Tibial nerve (tissue), 4 donors: ENCODE results near the gene S100A5. TPM values are rescaled to one million over a fixed set of nuclear protein-coding genes. Genes with fewer than 3 reads are reported as not detected.

Experiments
- DNase-seq, 2 donors: peaks; one replicate each; pipeline ENCODE4 v3.0.0-alpha.2; 2019; ENCODE audit warnings: low spot score in 2 of 2
- H3K27ac ChIP-seq, 4 donors: fragments of 200-600 bp; sonication (generic) in 3 of 4; one replicate each; pipeline ENCODE4 v1.5.1; 2017 to 2019; ENCODE audit warnings: mild to moderate bottlenecking in 1 of 4
- H3K27me3 ChIP-seq, 2 donors: fragments of 200-600 bp; sonication (generic) in 1 of 2; one replicate each; pipeline versions ENCODE4 v1.5.1 to v1.6.0; 2017 to 2019
- H3K36me3 ChIP-seq, 3 donors: fragments of 200-600 bp; sonication (generic); one replicate each; pipeline ENCODE4 v1.5.1; 2018 to 2019
- H3K4me1 ChIP-seq, 4 donors: fragments of 200-600 bp; sonication (generic) in 3 of 4; one replicate each; pipeline ENCODE4 v1.5.1; 2017 to 2019
- H3K4me3 ChIP-seq, 4 donors: fragments of 200-600 bp; sonication (generic) in 3 of 4; one replicate each; pipeline ENCODE4 v1.5.1; 2017 to 2019; ENCODE audit warnings: mild to moderate bottlenecking in 1 of 4, moderate library complexity in 1 of 4
- H3K9me3 ChIP-seq, 4 donors: fragments of 200-600 bp; sonication (generic) in 3 of 4; one replicate each; pipeline ENCODE4 v1.5.1; 2017 to 2019
- EP300 ChIP-seq, 2 donors: sonication (generic); formaldehyde crosslinking; IDR thresholded peaks; one replicate each; pipeline ENCODE4 v1.6.1; 2017; ENCODE audit warnings: antibody characterized with exemption in 2 of 2, mild to moderate bottlenecking in 1 of 2
- POLR2A ChIP-seq, 2 donors: fragments of 450-650 bp; IDR thresholded peaks; one replicate each; pipeline ENCODE4 v1.6.1; 2017; ENCODE audit warnings: antibody characterized with exemption in 2 of 2, mild to moderate bottlenecking in 2 of 2, moderate library complexity in 2 of 2
- WGBS, 2 donors: methylation state at CpG; one replicate each; pipeline ENCODE4 v1.1.5; 2018; 5-methylcytosine and 5-hydroxymethylcytosine counted together
- total RNA-seq, 4 donors: library from RNA; depleted of rRNA; stranded (reverse); fragments of >200 nt; gene quantifications; one replicate each; pipeline ENCODE4 v1.1.0, GENCODE V29; 2016
- TF ChIP-seq, protein P1 (sequence below), 5 experiments: fragments of 200-600 bp in 3 of 5; fragments of 450-650 bp in 2 of 5; sonication (generic) in 3 of 5; IDR thresholded peaks; one replicate each; pipeline ENCODE4 v1.5.1; 2016 to 2019; ENCODE audit warnings: antibody characterized with exemption in 5 of 5, mild to moderate bottlenecking in 3 of 5, moderate library complexity in 2 of 5

S100A5 gene
- total RNA-seq, 4 donors from 2014 or later: not detected

DNA sequence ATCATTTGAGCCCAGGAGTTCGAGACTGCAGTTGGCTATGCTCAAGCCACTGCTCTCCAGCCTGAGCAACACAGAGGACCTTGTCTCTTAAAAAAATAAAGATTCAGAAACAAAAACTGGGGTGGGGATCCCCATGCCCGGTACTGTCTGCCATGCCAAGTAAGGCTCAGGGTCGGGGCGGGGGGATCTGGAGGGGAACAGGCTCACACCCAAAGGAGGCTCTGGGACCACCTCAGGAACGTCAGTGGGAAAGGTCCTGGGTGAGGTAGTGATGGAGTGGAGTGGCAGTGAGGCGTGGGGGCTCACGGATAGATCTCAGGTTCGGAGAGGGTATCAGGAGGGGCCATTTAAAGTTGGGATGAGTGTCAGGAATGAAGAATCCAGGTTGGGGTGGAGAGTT lies 5.6 kb upstream of the S100A5 start:
- no peaks in the 10 kb centered on the region for H3K9me3 ChIP-seq
- no peak for TF ChIP-seq EP300 (IDR thresholded peaks at IDR 0.05)
- no peak for TF ChIP-seq POLR2A (IDR thresholded peaks at IDR 0.05)
- TF ChIP-seq, protein P1, sequence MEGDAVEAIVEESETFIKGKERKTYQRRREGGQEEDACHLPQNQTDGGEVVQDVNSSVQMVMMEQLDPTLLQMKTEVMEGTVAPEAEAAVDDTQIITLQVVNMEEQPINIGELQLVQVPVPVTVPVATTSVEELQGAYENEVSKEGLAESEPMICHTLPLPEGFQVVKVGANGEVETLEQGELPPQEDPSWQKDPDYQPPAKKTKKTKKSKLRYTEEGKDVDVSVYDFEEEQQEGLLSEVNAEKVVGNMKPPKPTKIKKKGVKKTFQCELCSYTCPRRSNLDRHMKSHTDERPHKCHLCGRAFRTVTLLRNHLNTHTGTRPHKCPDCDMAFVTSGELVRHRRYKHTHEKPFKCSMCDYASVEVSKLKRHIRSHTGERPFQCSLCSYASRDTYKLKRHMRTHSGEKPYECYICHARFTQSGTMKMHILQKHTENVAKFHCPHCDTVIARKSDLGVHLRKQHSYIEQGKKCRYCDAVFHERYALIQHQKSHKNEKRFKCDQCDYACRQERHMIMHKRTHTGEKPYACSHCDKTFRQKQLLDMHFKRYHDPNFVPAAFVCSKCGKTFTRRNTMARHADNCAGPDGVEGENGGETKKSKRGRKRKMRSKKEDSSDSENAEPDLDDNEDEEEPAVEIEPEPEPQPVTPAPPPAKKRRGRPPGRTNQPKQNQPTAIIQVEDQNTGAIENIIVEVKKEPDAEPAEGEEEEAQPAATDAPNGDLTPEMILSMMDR (IDR thresholded peaks at IDR 0.05): no peak
- DNase-seq: no peak
- no peaks in the 10 kb centered on the region for H3K27me3 ChIP-seq
- no peaks in the 10 kb centered on the region for H3K36me3 ChIP-seq
- H3K4me1 ChIP-seq: peaks cover 0 to 90% (median 67%) of the 10 kb centered on the region in 4 donors
- WGBS, 2 donors: 74 to 77% methylated on average over 8 of the region's 8 CpGs
- H3K4me3 ChIP-seq: peak overlapping the region in 3 of 4 donors; percentile 21 to 47 (median 45)
- H3K27ac ChIP-seq: peak overlapping the region; percentile 63 to 97 (median 82)

DNA sequence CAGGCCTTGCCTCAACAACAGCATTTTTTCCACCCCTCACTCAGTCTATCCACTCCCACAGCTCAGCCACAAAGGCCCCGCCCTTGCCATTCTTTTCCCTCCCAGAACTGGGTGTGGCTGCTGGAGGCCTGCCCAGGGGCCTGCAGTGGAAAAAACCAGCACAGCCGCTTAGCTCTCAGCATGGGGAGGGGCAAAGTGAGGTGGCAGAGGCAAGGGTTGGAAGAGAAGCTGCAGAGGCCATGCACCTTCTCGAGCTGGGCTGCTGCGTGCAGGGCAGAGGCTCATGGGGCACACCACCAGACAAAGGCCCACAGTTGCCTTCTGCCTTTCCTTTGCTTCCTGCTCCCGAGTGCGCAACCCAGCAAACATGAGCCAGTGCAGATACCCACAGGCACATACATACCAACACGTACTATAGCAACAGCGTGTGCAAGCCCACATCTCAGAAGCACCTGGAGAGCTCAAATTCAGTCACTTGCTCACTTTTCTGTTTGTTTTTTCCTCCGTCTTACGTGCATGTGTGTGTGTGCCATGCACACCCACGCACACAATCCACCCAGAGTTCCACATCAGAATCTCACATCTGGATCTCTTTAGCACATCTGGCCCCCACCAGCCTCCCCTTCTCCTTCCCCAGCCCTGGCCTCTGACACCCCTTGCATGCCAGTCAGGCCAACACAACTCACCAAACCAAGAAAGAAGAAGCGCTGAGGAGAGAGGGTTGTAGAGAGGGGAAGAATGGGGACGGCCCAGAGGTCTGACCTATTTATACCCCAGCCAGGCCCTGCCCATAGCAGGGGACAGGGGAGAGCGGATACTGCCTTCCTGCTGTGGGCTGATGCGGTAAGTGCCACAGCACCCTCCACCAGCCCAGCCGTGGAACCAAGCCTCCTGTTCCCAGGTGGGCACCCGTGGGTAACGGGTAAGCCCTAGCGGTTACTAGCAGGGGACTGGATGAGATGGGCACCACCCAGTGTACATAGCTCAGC lies 4.6 kb upstream of the S100A5 start, which contains the start of gene S100A4:
TSS of gene S100A4 (minus strand) at position 740 of the 989 bp plus-strand sequence. CDS start 1,012 bp downstream, outside the sequence.
- 22 to 23% methylated on average over 17 to 19 of the region's 19 CpGs for WGBS, 2 donors
- Histone ChIP-seq H3K27me3 (no peaks in the 10 kb centered on the region), H3K9me3 (no peaks in the 10 kb centered on the region), H3K4me1 (peaks cover 0 to 100% (median 69%) of the 10 kb centered on the region in 4 donors), H3K27ac (peak within 1 kb of the TSS; percentile 63 to 97 (median 82)), H3K4me3 (peak within 1 kb of the TSS; percentile 21 to 47 (median 40)), H3K36me3 (no peaks in the 10 kb centered on the region)
- peak; percentile 93 to 94 for DNase-seq
- TF ChIP-seq EP300 (IDR thresholded peaks at IDR 0.05) (peak; percentile 85), POLR2A (IDR thresholded peaks at IDR 0.05) (peak; percentile 21 to 69)
- TF ChIP-seq, protein P1 (IDR thresholded peaks at IDR 0.05): no peak

DNA sequence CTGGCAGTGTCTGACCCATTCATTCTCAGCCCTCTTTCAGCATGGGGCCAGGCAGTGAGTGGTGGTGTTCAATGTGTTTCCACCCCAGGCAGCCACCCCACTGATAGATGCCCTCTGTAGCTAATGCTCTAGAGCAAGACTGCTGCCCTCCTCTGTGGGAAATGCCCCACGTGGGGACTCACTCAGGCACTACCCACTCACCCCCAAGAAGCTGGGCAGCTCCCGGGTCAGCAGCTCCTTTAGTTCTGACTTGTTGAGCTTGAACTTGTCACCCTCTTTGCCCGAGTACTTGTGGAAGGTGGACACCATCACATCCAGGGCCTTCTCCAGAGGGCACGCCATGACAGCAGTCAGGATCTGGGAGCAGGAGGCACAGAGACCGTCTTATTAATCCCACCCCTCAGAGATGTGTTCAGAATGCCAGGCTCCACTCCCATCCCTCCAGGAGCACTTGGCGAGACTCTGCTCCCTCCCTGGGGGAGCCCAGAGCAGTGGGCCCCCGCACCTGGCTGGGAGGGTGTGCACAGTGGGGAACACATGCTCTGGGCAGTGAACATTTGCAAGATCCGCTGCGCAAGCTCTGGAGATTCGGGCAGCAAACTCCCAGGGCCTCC lies 3.8 kb upstream of the S100A5 start:
- H3K27ac ChIP-seq: peak overlapping the region; percentile 63 to 97 (median 82)
- WGBS, 2 donors: 12 to 27% methylated on average over 6 to 8 of the region's 10 CpGs

DNA sequence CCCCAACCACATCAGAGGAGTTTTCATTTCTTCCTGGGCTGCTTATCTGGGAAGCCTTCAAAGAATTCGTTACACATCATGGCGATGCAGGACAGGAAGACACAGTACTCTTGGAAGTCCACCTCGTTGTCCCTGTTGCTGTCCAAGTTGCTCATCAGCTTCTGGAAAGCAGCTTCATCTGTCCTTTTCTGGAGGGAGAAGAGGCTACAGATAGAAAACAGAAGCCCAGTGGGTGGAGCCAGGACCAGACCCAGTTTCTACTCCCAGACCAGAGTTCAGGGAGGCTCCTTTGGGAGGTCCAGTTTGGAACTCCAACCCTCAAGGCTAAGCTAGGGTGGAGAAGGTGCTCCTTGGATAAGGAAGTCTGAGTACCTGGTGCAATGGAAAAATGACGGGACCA lies 3.0 kb upstream of the S100A5 start:
- no peak for DNase-seq
- peak overlapping the region in 3 of 4 donors; percentile 21 to 47 (median 34) for H3K4me3 ChIP-seq
- peak overlapping the region; percentile 63 to 97 (median 82) for H3K27ac ChIP-seq
- no peak for TF ChIP-seq EP300 (IDR thresholded peaks at IDR 0.05)
- TF ChIP-seq POLR2A (IDR thresholded peaks at IDR 0.05): no peak
- TF ChIP-seq, protein P1 (IDR thresholded peaks at IDR 0.05): no peak
- H3K9me3 ChIP-seq: no peaks in the 10 kb centered on the region
- no peaks in the 10 kb centered on the region for H3K36me3 ChIP-seq
- H3K27me3 ChIP-seq: no peaks in the 10 kb centered on the region
- H3K4me1 ChIP-seq: peaks cover 0 to 88% (median 59%) of the 10 kb centered on the region in 4 donors
- 78 to 89% methylated on average over 4 of the region's 4 CpGs for WGBS, 2 donors

More for the DNA sequence above, 3.8 kb upstream of the S100A5 start:
- Histone ChIP-seq H3K4me3 (peak overlapping the region; percentile 21 to 47 (median 40)), H3K27me3 (no peaks in the 10 kb centered on the region), H3K4me1 (peaks cover 0 to 96% (median 67%) of the 10 kb centered on the region in 4 donors), H3K36me3 (no peaks in the 10 kb centered on the region), H3K9me3 (no peaks in the 10 kb centered on the region)
- no peak for DNase-seq
- TF ChIP-seq, protein P1 (IDR thresholded peaks at IDR 0.05): no peak
- TF ChIP-seq EP300 (IDR thresholded peaks at IDR 0.05) (no peak), POLR2A (IDR thresholded peaks at IDR 0.05) (no peak)
